Muscle layer of colon (tissue), 2 donors: Measurements from ENCODE around the gene RNF141.

Experiments used
- H3K27ac ChIP-seq: one replicate; pipeline ENCODE4 v1.7.0; 2013; ENCODE audit warnings: low read depth, mild to moderate bottlenecking, low read length, moderate library complexity
- H3K27me3 ChIP-seq, 2 donors: one replicate each; pipeline ENCODE4 v1.7.0; 2013; ENCODE audit warnings: low read length in 2 of 2, mild to moderate bottlenecking in 2 of 2; ENCODE audit not compliant: insufficient read depth in 2 of 2, control insufficient read depth in 1 of 2
- H3K36me3 ChIP-seq: one replicate; pipeline ENCODE4 v1.7.0; 2013; ENCODE audit warnings: mild to moderate bottlenecking, low read length; ENCODE audit not compliant: insufficient read depth
- H3K4me1 ChIP-seq: one replicate; pipeline ENCODE4 v1.7.0; 2013; ENCODE audit warnings: mild to moderate bottlenecking, low read length; ENCODE audit not compliant: insufficient read depth
- H3K4me3 ChIP-seq, 2 donors: one replicate each; pipeline ENCODE4 v1.7.0; 2013; ENCODE audit warnings: low read length in 2 of 2, low read depth in 1 of 2, mild to moderate bottlenecking in 1 of 2, moderate library complexity in 1 of 2
- H3K9ac ChIP-seq: one replicate; pipeline ENCODE4 v1.7.0; 2013; ENCODE audit warnings: low read length
- H3K9me3 ChIP-seq: one replicate; pipeline ENCODE4 v1.7.0; 2013; ENCODE audit warnings: mild to moderate bottlenecking, low read length
- donor health status: abdominal sarcoma.
- donor health status: Adenocarcinoma of cecum.

Gene RNF141

DNA sequence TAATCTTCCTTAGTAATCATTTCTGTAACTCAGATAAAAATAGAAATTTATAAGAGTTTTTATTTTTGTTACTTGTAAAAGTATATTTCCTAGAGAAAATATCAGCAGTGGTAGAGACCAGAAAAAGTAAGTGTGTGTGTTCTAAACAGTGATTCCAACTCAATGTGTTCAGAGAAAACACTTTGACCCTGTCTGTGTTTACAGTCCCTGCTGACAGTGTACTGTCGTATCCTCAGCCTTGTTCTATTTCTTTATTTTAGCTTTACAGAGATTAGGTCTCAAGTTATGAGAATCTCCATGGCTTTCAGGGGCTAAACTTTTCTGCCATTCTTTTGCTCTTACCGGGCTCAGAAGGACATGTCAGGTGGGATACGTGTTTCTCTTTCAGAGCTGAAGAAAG, 17.3 kb upstream of the RNF141 start:
- H3K27me3 ChIP-seq = no peaks in the 10 kb centered on the region

DNA sequence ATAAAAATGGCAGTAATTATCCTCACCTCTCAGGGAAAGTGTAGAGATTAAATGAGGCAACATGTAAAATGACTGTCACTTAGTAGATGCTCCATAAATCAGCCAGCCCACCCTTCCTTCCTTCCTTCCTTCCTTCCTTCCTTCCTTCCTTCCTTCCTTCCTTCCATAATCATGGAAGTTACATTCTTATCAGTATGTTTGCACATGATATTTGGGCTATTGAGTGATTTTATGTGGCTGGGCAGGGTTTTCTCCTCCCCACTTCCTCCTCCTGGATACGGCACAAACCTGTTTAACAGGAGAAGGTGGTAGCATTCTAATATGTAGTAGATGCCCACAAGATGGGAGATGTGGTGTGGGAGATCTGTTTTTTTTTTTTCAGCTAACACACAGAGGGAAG, 15.6 kb upstream of the RNF141 start:
- Histone ChIP-seq H3K9ac (no peak overlapping the region), H3K36me3 (no peaks in the 10 kb centered on the region), H3K27ac (no peak overlapping the region), H3K4me1 (no peaks in the 10 kb centered on the region), H3K27me3 (no peaks in the 10 kb centered on the region), H3K9me3 (no peaks in the 10 kb centered on the region), H3K4me3 (no peak overlapping the region)

More for the DNA sequence above, 17.3 kb upstream of the RNF141 start:
- no peaks in the 10 kb centered on the region for H3K9me3 ChIP-seq
- no peaks in the 10 kb centered on the region for H3K4me1 ChIP-seq
- H3K36me3 ChIP-seq = no peaks in the 10 kb centered on the region
- no peak overlapping the region for H3K9ac ChIP-seq
- H3K4me3 ChIP-seq = no peak overlapping the region
- H3K27ac ChIP-seq = no peak overlapping the region

DNA sequence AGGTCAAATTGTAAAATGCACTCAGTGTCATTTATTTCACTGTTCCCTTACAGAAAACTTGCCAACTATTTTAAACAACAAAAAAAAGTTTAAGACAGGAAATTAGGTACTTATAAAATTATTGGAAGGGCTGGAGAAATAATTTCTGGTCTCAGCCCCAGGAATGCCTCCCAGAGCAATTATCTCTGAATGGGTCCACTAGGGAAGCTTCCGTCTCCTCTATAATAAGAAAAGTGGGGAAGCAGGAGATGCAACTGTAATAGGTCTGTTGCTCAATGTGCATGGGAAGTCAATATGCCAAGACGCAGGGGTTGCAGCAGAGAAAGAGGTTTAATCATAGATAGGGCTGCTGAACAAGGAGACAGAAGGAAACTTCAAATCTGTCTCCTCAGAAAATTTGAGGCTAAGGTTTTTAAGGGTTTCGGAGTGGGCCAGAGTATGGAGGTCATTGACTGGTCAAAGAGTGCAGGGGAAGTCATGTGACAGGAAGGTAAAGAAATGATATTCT, 10.9 kb upstream of the RNF141 start:
- H3K9me3 ChIP-seq = no peaks in the 10 kb centered on the region
- H3K27ac ChIP-seq = no peak overlapping the region
- H3K27me3 ChIP-seq = no peaks in the 10 kb centered on the region
- no peaks in the 10 kb centered on the region for H3K4me1 ChIP-seq
- no peaks in the 10 kb centered on the region for H3K36me3 ChIP-seq
- H3K4me3 ChIP-seq = no peak overlapping the region
- H3K9ac ChIP-seq = no peak overlapping the region

DNA sequence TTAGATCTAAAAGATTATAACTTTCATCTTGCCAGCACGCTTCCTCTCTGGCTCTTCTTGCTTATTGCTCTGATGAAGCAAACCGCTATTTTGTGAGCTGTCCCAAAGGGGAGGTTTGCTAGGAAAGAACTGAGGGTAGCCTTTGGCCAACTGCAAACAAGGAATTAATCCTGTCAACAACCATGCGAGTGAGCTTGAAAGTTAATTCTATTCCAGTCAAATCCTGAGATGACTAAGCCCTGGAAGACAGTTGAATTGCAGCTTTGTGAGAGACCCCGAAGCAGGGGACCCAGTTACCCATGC, 10.3 kb upstream of the RNF141 start:
- no peaks in the 10 kb centered on the region for H3K9me3 ChIP-seq
- no peak overlapping the region for H3K27ac ChIP-seq
- no peaks in the 10 kb centered on the region for H3K36me3 ChIP-seq
- no peaks in the 10 kb centered on the region for H3K27me3 ChIP-seq
- no peak overlapping the region for H3K9ac ChIP-seq
- H3K4me3 ChIP-seq = no peak overlapping the region
- H3K4me1 ChIP-seq = no peaks in the 10 kb centered on the region

DNA sequence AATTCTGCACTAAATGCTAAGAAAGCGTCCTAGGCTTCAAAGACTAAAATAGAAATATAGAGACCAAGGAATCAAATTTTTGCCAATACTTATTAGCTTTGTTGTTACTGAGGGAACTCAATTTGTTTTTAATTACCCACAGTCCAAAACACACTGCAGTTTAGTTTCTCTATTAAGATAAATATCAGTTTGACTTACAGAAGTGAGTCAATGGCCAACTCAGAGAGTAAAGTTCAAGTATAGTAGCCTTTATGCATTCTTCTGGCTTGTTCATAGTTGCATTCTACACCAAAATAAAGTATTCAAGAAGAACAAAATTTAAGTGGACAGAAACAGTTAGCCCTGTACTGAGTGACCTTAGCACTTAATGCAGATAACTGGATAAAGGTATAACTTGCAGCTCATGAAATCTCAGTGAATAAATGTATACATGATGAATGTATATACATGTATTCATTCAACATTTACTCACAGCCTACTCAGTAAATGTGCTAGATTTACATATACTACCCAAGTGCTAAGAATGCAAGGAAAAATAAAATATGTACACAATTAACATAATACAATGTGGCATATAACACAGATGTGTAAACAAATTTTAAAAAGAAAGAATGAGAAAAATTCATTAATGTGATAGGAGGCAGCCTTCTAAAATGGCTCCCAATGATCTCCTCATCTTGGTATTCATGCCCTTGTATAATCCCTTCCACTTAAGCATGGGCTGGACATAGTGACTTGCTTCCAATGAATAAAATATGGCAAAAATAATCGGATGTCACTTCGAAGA, 9.7 kb upstream of the RNF141 start:
- H3K4me3 ChIP-seq = no peak overlapping the region
- no peak overlapping the region for H3K27ac ChIP-seq
- H3K27me3 ChIP-seq = no peaks in the 10 kb centered on the region
- no peaks in the 10 kb centered on the region for H3K9me3 ChIP-seq
- H3K9ac ChIP-seq = no peak overlapping the region
- no peaks in the 10 kb centered on the region for H3K36me3 ChIP-seq
- no peaks in the 10 kb centered on the region for H3K4me1 ChIP-seq

DNA sequence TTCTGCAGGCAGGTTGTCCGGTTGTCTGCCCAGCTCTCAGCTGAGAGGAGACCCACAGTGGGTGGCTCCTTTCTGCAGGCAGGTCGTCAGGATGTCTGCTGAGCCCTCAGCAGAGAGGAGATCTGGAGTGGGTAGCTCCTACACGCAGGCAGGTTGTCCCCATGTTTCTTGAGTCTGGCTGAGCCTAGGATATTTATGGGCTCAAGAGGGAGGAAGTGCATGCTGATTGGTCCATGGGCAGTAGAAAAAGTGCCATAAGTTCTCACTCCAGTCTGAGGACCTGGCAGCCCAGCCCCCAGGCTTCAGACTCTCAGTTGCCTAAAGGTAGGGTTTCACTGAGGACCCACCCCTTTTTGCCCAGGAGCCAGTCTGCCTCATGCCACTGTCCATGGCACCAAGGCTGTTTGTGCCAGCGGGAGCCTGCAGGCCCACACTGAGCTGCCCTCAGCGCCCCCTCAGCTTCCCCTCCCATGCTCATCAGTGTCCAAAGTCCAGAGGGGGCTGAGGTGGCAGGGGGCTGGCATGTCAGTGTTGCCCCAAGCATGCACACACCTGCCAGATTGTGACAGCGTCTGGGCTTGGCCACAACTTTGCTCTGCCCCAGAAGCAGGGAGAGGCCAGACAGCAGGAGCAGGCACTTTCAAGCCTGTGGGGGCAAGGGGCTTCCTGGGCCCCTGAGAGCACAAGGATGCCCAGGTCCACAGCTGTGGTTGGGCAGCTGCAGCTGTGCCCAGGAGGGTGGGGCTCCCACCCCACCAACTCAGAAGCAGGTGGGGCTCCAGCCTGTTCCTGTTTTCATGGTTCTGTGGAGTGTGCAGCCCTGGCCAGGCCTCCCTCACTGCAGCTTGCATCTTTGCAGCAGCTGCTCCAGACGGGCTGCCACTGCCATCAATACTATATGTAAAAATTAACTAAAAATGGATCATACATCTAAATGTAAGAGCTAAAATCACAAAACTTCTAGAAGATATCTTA, 3.8 kb upstream of the RNF141 start:
- peaks cover 10% of the 10 kb centered on the region for H3K4me1 ChIP-seq
- H3K27ac ChIP-seq = no peak overlapping the region
- no peaks in the 10 kb centered on the region for H3K36me3 ChIP-seq
- no peak overlapping the region for H3K9ac ChIP-seq
- no peaks in the 10 kb centered on the region for H3K9me3 ChIP-seq
- H3K27me3 ChIP-seq = no peaks in the 10 kb centered on the region
- H3K4me3 ChIP-seq = no peak overlapping the region

DNA sequence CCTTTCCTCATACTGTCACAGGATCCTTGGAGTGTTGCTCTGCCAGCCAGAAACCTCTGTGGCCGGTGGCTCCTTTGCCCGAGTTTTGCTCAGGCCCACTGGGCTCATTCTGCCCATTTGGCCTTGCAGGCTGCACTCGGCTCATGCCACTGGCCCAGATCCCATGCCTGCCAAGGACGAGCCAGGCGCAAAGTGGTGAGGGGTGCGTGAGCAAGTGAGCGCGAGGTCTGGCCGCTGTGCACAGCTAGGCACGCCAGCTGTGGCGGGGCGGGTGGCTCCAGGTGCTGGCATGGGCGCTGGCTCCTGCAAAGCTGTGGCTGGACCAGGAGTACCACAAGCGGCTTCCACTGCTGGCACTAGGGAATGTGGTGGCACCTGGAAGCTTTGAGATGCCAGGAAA, 2.8 kb upstream of the RNF141 start:
- H3K9ac ChIP-seq = no peak overlapping the region
- no peaks in the 10 kb centered on the region for H3K9me3 ChIP-seq
- no peak overlapping the region for H3K4me3 ChIP-seq
- no peak overlapping the region for H3K27ac ChIP-seq
- peaks cover 12% of the 10 kb centered on the region for H3K4me1 ChIP-seq
- H3K27me3 ChIP-seq = no peaks in the 10 kb centered on the region
- no peaks in the 10 kb centered on the region for H3K36me3 ChIP-seq

DNA sequence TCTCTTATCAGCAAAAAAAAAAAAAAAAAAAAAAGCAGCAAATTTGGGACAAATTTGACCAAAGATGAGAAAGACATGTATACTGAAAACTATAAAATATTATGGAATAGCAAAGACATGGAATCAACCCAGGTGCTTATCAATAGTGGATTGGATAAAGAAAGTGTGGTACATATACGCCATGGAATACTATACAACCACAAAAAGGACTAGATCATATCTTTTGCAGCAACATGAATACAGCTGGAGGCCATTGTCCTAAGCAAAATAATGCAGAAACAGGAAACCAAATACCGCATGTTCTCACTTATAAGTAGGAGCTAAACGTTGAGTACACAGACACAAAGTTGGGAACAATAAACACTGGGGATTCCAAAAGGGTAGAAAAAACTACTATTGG, 1.8 kb upstream of the RNF141 start:
- H3K9me3 ChIP-seq = no peaks in the 10 kb centered on the region
- H3K27ac ChIP-seq = no peak overlapping the region
- no peaks in the 10 kb centered on the region for H3K27me3 ChIP-seq
- no peaks in the 10 kb centered on the region for H3K36me3 ChIP-seq
- no peak overlapping the region for H3K4me3 ChIP-seq
- no peak overlapping the region for H3K9ac ChIP-seq
- H3K4me1 ChIP-seq = peaks cover 12% of the 10 kb centered on the region

DNA sequence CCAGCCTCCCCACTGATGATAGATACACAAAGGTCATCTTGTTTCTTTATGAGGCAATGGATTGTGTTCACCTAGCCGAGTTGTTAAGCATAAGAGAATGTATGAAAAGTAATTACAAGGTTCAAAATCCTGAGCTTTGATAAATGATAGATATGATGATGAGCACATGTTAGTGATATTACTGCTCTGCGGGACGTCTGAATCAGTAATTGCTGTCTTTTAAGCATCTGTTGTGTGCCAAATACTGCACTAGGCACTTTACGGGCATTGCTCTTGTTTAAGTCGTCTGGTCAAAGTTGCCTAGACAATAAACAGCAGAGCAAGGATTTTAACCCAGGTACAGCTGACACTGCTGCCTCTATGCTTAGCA, 559 bp upstream of the RNF141 start:
- Histone ChIP-seq H3K27ac (peak overlapping the region; percentile 37), H3K27me3 (no peaks in the 10 kb centered on the region), H3K4me1 (peaks cover 12% of the 10 kb centered on the region), H3K9ac (no peak overlapping the region), H3K36me3 (no peaks in the 10 kb centered on the region), H3K4me3 (peak overlapping the region; percentile 60 to 75), H3K9me3 (no peaks in the 10 kb centered on the region)

DNA sequence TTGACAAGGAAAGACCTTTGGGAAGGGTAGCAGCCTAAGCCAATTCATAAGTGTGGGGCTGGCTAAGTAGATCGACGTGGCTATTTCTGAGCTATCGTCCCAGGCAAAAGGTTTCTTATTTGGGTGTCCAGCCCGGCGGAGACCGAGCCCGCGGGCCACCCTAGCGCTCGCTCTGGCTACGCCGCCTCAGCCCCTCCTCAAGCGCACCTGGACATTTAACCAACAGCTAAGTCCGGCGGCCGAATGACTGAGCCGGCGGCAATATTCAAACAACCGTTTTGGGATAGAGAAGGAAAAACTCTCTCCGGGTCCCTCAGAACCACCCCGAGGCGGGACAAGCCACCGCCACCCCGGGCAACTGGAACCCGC, 457 bp downstream of the RNF141 start:
- Histone ChIP-seq H3K4me1 (peaks cover 12% of the 10 kb centered on the region), H3K9me3 (no peaks in the 10 kb centered on the region), H3K27ac (peak overlapping the region; percentile 56), H3K9ac (peak overlapping the region; percentile 76), H3K36me3 (no peaks in the 10 kb centered on the region), H3K4me3 (peak overlapping the region; percentile 60 to 75), H3K27me3 (no peaks in the 10 kb centered on the region)

DNA sequence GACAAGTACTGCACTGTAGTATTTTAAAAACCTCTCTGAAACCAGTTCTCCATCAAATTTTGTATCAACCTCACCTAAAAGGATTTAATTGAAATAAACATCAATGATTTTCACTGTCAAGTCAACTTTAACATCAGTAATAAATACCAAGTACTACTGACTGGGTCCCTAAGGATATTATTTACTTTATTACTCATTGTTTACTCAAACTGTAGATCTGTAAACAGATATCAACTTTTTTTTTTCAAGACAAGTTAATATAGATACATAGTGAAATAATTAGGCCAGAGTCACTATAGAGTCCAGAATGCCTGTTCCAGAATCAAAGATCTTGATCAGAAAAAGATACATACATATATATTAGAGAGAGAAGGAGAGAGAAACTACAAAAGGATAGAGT, 1.6 kb downstream of the RNF141 start:
- no peak overlapping the region for H3K9ac ChIP-seq
- no peaks in the 10 kb centered on the region for H3K36me3 ChIP-seq
- H3K27ac ChIP-seq = no peak overlapping the region
- H3K4me3 ChIP-seq = no peak overlapping the region
- H3K27me3 ChIP-seq = no peaks in the 10 kb centered on the region
- H3K4me1 ChIP-seq = peaks cover 12% of the 10 kb centered on the region
- no peaks in the 10 kb centered on the region for H3K9me3 ChIP-seq
